ENCODE results near the gene CUX1.

- no peak for TF ChIP-seq EZH2 (IDR thresholded peaks at IDR 0.05; ENCODE audit: low read length, unreplicated experiment)
- no peak for TF ChIP-seq CTCF (conservative IDR thresholded peaks at IDR 0.05; ENCODE audit: low read depth, low read length)
- TF ChIP-seq EZH2phosphoT487 (IDR thresholded peaks at IDR 0.05; ENCODE audit: borderline replicate concordance, low read length) = no peak
These were observed 331.4 kb downstream of the CUX1 start for GRCh38 chr7:102148799-102149198.
